ENCODE results near the gene ENGASE.

DNA sequence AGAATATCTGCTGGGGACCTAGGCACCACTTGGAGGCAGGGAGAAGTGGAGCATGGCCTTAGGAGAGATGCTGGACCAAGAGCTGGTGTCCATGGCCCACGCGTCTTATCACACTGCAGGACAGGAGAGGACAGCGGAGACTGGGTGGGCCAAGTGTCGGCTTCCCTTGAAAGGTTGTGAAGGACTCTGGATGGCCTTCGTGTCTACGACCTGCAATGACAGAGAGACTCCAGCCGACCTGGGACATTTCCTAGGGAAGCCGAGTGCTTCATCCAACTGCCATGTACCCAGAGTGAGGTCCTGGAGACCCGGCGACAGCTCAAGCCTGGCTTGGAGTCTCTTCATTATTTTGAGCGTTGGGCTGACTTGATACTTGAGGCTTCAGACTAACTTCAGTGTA lies 30.2 kb upstream of the ENGASE start:
- TF ChIP-seq, protein P1, sequence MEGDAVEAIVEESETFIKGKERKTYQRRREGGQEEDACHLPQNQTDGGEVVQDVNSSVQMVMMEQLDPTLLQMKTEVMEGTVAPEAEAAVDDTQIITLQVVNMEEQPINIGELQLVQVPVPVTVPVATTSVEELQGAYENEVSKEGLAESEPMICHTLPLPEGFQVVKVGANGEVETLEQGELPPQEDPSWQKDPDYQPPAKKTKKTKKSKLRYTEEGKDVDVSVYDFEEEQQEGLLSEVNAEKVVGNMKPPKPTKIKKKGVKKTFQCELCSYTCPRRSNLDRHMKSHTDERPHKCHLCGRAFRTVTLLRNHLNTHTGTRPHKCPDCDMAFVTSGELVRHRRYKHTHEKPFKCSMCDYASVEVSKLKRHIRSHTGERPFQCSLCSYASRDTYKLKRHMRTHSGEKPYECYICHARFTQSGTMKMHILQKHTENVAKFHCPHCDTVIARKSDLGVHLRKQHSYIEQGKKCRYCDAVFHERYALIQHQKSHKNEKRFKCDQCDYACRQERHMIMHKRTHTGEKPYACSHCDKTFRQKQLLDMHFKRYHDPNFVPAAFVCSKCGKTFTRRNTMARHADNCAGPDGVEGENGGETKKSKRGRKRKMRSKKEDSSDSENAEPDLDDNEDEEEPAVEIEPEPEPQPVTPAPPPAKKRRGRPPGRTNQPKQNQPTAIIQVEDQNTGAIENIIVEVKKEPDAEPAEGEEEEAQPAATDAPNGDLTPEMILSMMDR (IDR thresholded peaks at IDR 0.05; ENCODE audit: insufficient read depth, low read length, poor library complexity, severe bottlenecking): no peak
- no peak for TF ChIP-seq EZH2phosphoT487 (conservative IDR thresholded peaks at IDR 0.05; ENCODE audit: low read length)

Measured in SU-DHL-6 (cell line).